Fibroblast of pulmonary artery (primary cell): ENCODE data around the gene PRPS1.

Experiments used
- DNase-seq: peaks from one replicate; pipeline ENCODE4 v3.0.0-alpha.2; 2010; ENCODE audit warnings: low read depth
- H3K4me3 ChIP-seq: replicated peaks from 2 replicates; pipeline ENCODE4 v1.5.1; 2011; ENCODE audit warnings: low read depth, mild to moderate bottlenecking, control low read depth, low read length, moderate library complexity
- CTCF ChIP-seq: IDR thresholded peaks from 2 replicates; pipeline ENCODE4 v1.5.1; 2011; ENCODE audit warnings: mild to moderate bottlenecking, control low read depth, low read length, inconsistent platforms; ENCODE audit errors: missing control alignments

The PRPS1 gene

GRCh38 chrX:107686792-107687191, 58.5 kb downstream of the PRPS1 start:
- DNase-seq = peak; percentile 16
- TF ChIP-seq CTCF = no peak
- no peak overlapping the region for H3K4me3 ChIP-seq

- no peak overlapping the region for H3K4me3 ChIP-seq
- no peak for DNase-seq
- TF ChIP-seq CTCF = no peak
Measured at GRCh38 chrX:107687445-107687844, 59.1 kb downstream of the PRPS1 start.

GRCh38 chrX:107691024-107691448, 62.7 kb downstream of the PRPS1 start:
- no peak for DNase-seq
- no peak overlapping the region for H3K4me3 ChIP-seq
- TF ChIP-seq CTCF = no peak

GRCh38 chrX:107699616-107700015, 71.3 kb downstream of the PRPS1 start:
- no peak for TF ChIP-seq CTCF
- no peak overlapping the region for H3K4me3 ChIP-seq
- no peak for DNase-seq

DNA sequence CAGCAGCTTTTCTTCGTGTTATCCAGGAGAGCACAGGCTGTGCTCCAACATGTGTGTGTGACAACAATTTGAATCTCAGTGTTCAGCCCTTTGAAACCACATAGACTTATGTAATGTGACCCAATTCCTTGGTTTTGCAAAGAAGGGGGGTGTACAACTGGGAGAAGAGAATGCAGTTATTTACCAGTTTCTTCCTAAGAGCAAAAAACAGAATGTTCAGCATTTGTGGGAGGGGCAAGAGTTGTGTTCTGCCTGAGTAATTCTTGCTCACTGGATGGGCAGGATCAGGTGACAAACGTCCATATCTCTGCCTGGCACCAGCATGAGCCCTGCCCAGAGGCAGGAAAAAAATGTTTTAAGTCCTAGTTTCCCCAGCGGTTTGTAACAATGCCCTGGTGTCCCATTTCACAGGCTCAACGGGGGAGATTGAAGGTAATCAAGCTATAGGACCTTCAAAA, 72.0 kb downstream of the PRPS1 start:
- no peak for TF ChIP-seq CTCF
- no peak overlapping the region for H3K4me3 ChIP-seq
- DNase-seq = peak; percentile 79
